LNCAP (cell line): ENCODE measurements around the gene FGD4.

ENCODE experiments used
- CTCF ChIP-seq: fragments of 450-650 bp; IDR thresholded peaks from 2 replicates; pipeline ENCODE4 v1.5.1; 2017; ENCODE audit warnings: mild to moderate bottlenecking

Gene FGD4

GRCh38 chr12:32566663-32567295 lies 167.4 kb downstream of the FGD4 start:
- no peak for TF ChIP-seq CTCF

GRCh38 chr12:32567296-32567674 lies 167.9 kb downstream of the FGD4 start:
- TF ChIP-seq CTCF = no peak

- TF ChIP-seq CTCF = no peak
Measured at GRCh38 chr12:32568228-32568627, 168.9 kb downstream of the FGD4 start.

GRCh38 chr12:32569259-32569658 lies 169.9 kb downstream of the FGD4 start:
- TF ChIP-seq CTCF = no peak

- no peak for TF ChIP-seq CTCF
Measured at GRCh38 chr12:32574585-32574984, 175.2 kb downstream of the FGD4 start.

GRCh38 chr12:32577328-32577727 lies 178.0 kb downstream of the FGD4 start:
- TF ChIP-seq CTCF = no peak

GRCh38 chr12:32583534-32583933 lies 184.2 kb downstream of the FGD4 start:
- TF ChIP-seq CTCF = no peak

- TF ChIP-seq CTCF = no peak
Measured at GRCh38 chr12:32585680-32586079, 186.3 kb downstream of the FGD4 start.
